ENCODE measurements around the gene MMAB. TPM values are rescaled to one million over a fixed set of nuclear protein-coding genes. Genes with fewer than 3 reads are reported as not detected.

The MMAB gene
- total RNA-seq, 4 donors from 2014 or later = 45.2 to 59.5 (median 52.3) TPM

DNA sequence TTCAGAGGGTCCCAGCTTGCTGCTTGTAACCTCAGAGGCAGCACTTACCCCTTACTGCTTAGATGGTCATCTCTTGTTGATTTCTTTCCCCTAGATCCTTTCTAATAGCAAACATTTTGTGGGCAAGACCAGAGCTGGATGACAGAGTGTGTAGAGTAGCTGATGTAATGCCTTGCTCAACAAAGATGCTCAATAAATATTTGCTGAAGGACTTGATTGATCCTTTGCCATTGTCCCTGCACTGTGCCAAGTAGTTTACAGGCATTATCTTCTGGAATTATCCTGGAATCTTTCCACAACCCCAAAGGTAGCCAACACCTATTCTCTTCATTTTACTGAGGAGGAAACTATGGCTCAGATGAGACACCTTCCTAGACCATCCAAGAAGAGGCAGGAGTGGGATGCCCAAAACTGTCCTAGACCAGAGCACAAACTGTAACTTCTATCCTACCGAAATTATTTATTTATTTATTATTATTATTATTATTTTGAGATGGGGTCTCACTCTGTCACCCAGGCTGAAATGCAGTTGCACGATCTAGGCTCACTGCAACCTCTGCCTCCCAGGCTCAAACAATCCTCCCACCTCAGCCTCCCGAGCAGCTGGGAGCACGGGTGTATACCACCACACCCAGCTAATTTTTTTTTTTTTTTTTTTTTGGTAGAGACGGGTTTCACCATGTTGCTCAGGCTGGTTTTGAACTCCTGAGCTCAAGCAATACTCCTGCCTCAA, 1.4 kb downstream of the MMAB start:
- Histone ChIP-seq H3K27ac (no peak overlapping the region), H3K36me3 (peaks cover 0 to 71% (median 0%) of the 10 kb centered on the region in 3 donors), H3K4me3 (peak overlapping the region in 1 of 4 donors; percentile 91), H3K9me3 (no peaks in the 10 kb centered on the region), H3K4me1 (peaks cover 5 to 40% (median 6%) of the 10 kb centered on the region in 3 donors), H3K27me3 (no peaks in the 10 kb centered on the region)
- intact Hi-C loops (cut with DNase I) = no loop called here
- TF ChIP-seq POLR2A (IDR thresholded peaks at IDR 0.05) (no peak), CTCF (IDR thresholded peaks at IDR 0.05) (no peak)
- 73 to 82% methylated on average over 4 to 5 of the region's 5 CpGs for WGBS, 2 donors
- no peak for DNase-seq

DNA sequence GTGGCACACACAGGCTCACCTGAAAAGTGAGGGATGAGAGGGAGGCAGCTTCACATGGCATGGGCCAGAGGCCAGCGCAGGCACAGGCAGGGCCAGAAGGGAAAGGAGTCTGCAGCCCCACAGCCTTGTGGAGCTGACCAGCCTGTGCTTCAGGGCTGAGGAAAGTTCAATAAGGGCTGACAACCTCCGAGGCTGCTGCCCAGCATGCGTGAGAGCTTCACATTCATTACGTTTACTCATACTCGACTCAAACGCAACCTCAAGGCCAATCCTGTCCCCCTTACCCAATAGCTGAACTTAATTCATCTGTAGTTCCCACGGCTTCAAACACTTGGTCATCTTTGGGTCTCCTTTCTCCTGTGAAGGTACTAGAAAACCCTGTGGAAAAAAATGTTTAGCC, 4.8 kb downstream of the MMAB start:
- WGBS, 2 donors = 92 to 94% methylated on average over 7 of the region's 7 CpGs
- Histone ChIP-seq H3K9me3 (no peaks in the 10 kb centered on the region), H3K4me1 (peaks cover 0 to 14% (median 6%) of the 10 kb centered on the region in 3 donors), H3K36me3 (peaks cover 0 to 83% (median 0%) of the 10 kb centered on the region in 3 donors), H3K27ac (no peak overlapping the region), H3K27me3 (no peaks in the 10 kb centered on the region), H3K4me3 (no peak overlapping the region)
- intact Hi-C loops (cut with DNase I) = no loop called here
- no peak for DNase-seq
- TF ChIP-seq POLR2A (IDR thresholded peaks at IDR 0.05) (no peak), CTCF (IDR thresholded peaks at IDR 0.05) (no peak)

- peaks cover 0 to 13% (median 6%) of the 10 kb centered on the region in 3 donors for H3K4me1 ChIP-seq
- H3K4me3 ChIP-seq = no peak overlapping the region
- peaks cover 0 to 88% (median under 1%) of the 10 kb centered on the region in 3 donors for H3K36me3 ChIP-seq
- H3K27me3 ChIP-seq = no peaks in the 10 kb centered on the region
- TF ChIP-seq CTCF (IDR thresholded peaks at IDR 0.05) = no peak
- TF ChIP-seq POLR2A (IDR thresholded peaks at IDR 0.05) = no peak
- no peak for DNase-seq
- no peak overlapping the region for H3K27ac ChIP-seq
- 68 to 76% methylated on average over 3 of the region's 3 CpGs for WGBS, 2 donors
- H3K9me3 ChIP-seq = no peaks in the 10 kb centered on the region
- intact Hi-C loops (cut with DNase I) = no loop called here
These were observed 5.3 kb downstream of the MMAB start for GRCh38 chr12:109567967-109568366.

DNA sequence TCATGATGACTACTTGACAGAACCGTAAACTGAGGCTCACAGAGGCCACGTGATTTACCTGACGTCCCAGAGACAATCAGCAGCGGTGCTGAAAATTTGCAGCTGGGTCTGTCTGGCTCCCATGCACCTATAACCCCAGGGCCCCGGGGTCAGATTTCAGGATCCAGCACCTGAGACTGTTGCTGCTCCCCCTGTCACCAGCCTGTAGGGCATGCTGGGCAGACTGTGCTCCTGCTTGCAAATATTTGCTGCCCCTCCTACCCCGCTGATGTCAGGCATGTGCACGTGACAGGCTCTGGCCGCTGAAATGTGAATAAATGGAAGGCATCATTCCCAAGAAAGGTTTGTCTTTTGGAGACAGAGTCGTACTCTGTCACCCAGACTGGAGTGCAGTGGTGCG, 6.0 kb downstream of the MMAB start:
- Histone ChIP-seq H3K4me3 (no peak overlapping the region), H3K36me3 (peaks cover 0 to 95% (median 8%) of the 10 kb centered on the region in 3 donors), H3K27ac (no peak overlapping the region), H3K4me1 (peaks cover 0 to 6% (median under 1%) of the 10 kb centered on the region in 3 donors), H3K9me3 (no peaks in the 10 kb centered on the region), H3K27me3 (no peaks in the 10 kb centered on the region)
- no peak for DNase-seq
- intact Hi-C loops (cut with DNase I) = no loop called here
- WGBS, 2 donors = 86 to 90% methylated on average over 9 to 10 of the region's 10 CpGs
- no peak for TF ChIP-seq POLR2A (IDR thresholded peaks at IDR 0.05)
- no peak for TF ChIP-seq CTCF (IDR thresholded peaks at IDR 0.05)

- H3K4me3 ChIP-seq = no peak overlapping the region
- no peaks in the 10 kb centered on the region for H3K4me1 ChIP-seq
- H3K27ac ChIP-seq = no peak overlapping the region
- TF ChIP-seq CTCF (IDR thresholded peaks at IDR 0.05) (no peak), POLR2A (IDR thresholded peaks at IDR 0.05) (no peak)
- intact Hi-C loops (cut with DNase I) = no loop called here
- 75 to 92% methylated on average over 4 to 5 of the region's 8 CpGs for WGBS, 2 donors
- no peaks in the 10 kb centered on the region for H3K9me3 ChIP-seq
- no peak for DNase-seq
- H3K27me3 ChIP-seq = no peaks in the 10 kb centered on the region
- H3K36me3 ChIP-seq = peaks cover 0 to 100% (median 8%) of the 10 kb centered on the region in 3 donors
These were observed 6.9 kb downstream of the MMAB start for GRCh38 chr12:109566424-109566823.
